H1 (cell line): ENCODE measurements around the gene CS. TPM values are rescaled to one million over a fixed set of nuclear protein-coding genes. Genes with fewer than 3 reads are reported as not detected.

ENCODE experiments used
- NANOG ChIP-seq: IDR thresholded peaks from 2 replicates; pipeline ENCODE4 v1.6.1; 2011; ENCODE audit warnings: low read length, low read depth, mild to moderate bottlenecking, inconsistent platforms; ENCODE audit not compliant: insufficient read depth, poor library complexity, severe bottlenecking
- SAP30 ChIP-seq: fragments of 300-600 bp; sonication (generic); IDR thresholded peaks from 2 replicates; pipeline ENCODE4 v1.7.1; 2012; ENCODE audit warnings: low read length, moderate library complexity, mild to moderate bottlenecking, inconsistent platforms; ENCODE audit not compliant: insufficient read depth, insufficient replicate concordance
- TBP ChIP-seq: IDR thresholded peaks from 2 replicates; pipeline ENCODE4 v1.6.1; 2011; ENCODE audit warnings: low read depth, low read length, improper control_type of control experiment
- polyA plus RNA-seq, 7 experiments: library from polyadenylated mRNA; depleted of rRNA in 3 of 7; stranded (reverse) in 5 of 7; unstranded in 2 of 7; fragments of >200 nt in 5 of 7; fragments of 200-250 nt in 2 of 7; gene quantifications; 1 replicate in 5 of 7; 2 replicates in 1 of 7; 4 replicates in 1 of 7; pipeline versions ENCODE4 v1.2.1 to v1.2.3, GENCODE V29; 2011 to 2013; ENCODE audit warnings: missing spikeins in 2 of 7, mixed read lengths in 2 of 7
- total RNA-seq: library from RNA; stranded (reverse); fragmentation: NEBNext Ultra II Directional; extraction: Animal tissue kit (Norgen Biotek cat#: 25700); gene quantifications from 2 replicates; pipeline ENCODE4 v1.2.1, GENCODE V29; 2021
- TF ChIP-seq, protein P1 (sequence below): fragments of 300-600 bp; sonication (generic); IDR thresholded peaks from 2 replicates; pipeline ENCODE4 v1.7.1; 2012; ENCODE audit warnings: low read length, moderate library complexity, mild to moderate bottlenecking, inconsistent platforms; ENCODE audit not compliant: insufficient replicate concordance

Gene CS
- total and polyA plus RNA-seq, 2 of the 8 experiments (the other 6 are each of a cell fraction or from before 2014, with no cell fraction given), result 96.6 to 238 TPM

DNA sequence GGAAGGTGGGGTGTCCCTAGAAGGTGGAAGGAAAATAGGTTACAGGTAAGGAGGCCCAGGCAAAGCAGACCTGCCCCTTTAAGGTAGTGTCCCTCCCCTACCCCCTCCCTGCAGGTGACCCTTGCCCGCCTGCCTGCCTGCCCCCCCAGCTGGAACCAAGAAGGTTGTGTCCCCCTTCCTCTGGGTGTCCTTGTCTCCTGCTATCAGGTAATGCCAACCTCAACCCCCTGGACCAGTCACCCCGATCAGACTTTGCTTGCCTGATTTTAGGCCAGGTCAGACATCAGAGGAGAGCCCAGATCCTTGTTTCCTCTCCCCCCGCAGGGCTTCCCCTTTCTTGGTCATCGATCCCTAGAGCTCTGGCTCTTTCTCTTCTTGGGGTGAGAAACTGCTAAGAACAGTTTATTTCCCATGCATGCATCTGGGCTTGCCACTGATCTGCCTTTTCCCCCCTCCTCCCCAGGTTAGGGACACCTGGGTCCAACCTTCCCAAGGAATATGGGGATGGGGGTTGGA, 70.2 kb downstream of the CS start, which contains the start of gene SLC39A5 (continued):
- TF ChIP-seq, protein P1, sequence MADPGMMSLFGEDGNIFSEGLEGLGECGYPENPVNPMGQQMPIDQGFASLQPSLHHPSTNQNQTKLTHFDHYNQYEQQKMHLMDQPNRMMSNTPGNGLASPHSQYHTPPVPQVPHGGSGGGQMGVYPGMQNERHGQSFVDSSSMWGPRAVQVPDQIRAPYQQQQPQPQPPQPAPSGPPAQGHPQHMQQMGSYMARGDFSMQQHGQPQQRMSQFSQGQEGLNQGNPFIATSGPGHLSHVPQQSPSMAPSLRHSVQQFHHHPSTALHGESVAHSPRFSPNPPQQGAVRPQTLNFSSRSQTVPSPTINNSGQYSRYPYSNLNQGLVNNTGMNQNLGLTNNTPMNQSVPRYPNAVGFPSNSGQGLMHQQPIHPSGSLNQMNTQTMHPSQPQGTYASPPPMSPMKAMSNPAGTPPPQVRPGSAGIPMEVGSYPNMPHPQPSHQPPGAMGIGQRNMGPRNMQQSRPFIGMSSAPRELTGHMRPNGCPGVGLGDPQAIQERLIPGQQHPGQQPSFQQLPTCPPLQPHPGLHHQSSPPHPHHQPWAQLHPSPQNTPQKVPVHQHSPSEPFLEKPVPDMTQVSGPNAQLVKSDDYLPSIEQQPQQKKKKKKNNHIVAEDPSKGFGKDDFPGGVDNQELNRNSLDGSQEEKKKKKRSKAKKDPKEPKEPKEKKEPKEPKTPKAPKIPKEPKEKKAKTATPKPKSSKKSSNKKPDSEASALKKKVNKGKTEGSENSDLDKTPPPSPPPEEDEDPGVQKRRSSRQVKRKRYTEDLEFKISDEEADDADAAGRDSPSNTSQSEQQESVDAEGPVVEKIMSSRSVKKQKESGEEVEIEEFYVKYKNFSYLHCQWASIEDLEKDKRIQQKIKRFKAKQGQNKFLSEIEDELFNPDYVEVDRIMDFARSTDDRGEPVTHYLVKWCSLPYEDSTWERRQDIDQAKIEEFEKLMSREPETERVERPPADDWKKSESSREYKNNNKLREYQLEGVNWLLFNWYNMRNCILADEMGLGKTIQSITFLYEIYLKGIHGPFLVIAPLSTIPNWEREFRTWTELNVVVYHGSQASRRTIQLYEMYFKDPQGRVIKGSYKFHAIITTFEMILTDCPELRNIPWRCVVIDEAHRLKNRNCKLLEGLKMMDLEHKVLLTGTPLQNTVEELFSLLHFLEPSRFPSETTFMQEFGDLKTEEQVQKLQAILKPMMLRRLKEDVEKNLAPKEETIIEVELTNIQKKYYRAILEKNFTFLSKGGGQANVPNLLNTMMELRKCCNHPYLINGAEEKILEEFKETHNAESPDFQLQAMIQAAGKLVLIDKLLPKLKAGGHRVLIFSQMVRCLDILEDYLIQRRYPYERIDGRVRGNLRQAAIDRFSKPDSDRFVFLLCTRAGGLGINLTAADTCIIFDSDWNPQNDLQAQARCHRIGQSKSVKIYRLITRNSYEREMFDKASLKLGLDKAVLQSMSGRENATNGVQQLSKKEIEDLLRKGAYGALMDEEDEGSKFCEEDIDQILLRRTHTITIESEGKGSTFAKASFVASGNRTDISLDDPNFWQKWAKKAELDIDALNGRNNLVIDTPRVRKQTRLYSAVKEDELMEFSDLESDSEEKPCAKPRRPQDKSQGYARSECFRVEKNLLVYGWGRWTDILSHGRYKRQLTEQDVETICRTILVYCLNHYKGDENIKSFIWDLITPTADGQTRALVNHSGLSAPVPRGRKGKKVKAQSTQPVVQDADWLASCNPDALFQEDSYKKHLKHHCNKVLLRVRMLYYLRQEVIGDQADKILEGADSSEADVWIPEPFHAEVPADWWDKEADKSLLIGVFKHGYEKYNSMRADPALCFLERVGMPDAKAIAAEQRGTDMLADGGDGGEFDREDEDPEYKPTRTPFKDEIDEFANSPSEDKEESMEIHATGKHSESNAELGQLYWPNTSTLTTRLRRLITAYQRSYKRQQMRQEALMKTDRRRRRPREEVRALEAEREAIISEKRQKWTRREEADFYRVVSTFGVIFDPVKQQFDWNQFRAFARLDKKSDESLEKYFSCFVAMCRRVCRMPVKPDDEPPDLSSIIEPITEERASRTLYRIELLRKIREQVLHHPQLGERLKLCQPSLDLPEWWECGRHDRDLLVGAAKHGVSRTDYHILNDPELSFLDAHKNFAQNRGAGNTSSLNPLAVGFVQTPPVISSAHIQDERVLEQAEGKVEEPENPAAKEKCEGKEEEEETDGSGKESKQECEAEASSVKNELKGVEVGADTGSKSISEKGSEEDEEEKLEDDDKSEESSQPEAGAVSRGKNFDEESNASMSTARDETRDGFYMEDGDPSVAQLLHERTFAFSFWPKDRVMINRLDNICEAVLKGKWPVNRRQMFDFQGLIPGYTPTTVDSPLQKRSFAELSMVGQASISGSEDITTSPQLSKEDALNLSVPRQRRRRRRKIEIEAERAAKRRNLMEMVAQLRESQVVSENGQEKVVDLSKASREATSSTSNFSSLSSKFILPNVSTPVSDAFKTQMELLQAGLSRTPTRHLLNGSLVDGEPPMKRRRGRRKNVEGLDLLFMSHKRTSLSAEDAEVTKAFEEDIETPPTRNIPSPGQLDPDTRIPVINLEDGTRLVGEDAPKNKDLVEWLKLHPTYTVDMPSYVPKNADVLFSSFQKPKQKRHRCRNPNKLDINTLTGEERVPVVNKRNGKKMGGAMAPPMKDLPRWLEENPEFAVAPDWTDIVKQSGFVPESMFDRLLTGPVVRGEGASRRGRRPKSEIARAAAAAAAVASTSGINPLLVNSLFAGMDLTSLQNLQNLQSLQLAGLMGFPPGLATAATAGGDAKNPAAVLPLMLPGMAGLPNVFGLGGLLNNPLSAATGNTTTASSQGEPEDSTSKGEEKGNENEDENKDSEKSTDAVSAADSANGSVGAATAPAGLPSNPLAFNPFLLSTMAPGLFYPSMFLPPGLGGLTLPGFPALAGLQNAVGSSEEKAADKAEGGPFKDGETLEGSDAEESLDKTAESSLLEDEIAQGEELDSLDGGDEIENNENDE, result no peak
- TF ChIP-seq TBP, result no peak
- TF ChIP-seq SAP30, result no peak
- TF ChIP-seq NANOG, result no peak
